OCI-LY3 (cell line): ENCODE measurements around the gene MTCL3.

Source experiments
- H2AFZ ChIP-seq: fragments of 200-600, 300-600 bp; shearing (Covaris generic); 2 replicates; pipeline ENCODE4 v1.6.0; 2014; ENCODE audit warnings: antibody characterized with exemption, low read depth, low read length
- H3K27ac ChIP-seq: fragments of 200-600, 300-600 bp; sonication (generic); 2 replicates; pipeline ENCODE4 v1.5.1; 2014; ENCODE audit warnings: mild to moderate bottlenecking, low read length, moderate library complexity, mixed read lengths
- H3K27me3 ChIP-seq: fragments of 200-600, 300-600 bp; sonication (generic); 2 replicates; pipeline ENCODE4 v1.6.1; 2014; ENCODE audit warnings: low read depth, low read length, mixed read lengths
- H3K36me3 ChIP-seq: fragments of 200-600, 300-600 bp; sonication (generic); replicated peaks from 2 replicates; pipeline ENCODE3; 2014; ENCODE audit warnings: low read depth, low read length, mixed read lengths
- H3K4me1 ChIP-seq: fragments of 300-600, 200-600 bp; sonication (generic); 2 replicates; pipeline ENCODE4 v1.6.1; 2014; ENCODE audit warnings: low read length, mixed read lengths
- H3K4me2 ChIP-seq: fragments of 200-600, 300-600 bp; sonication (generic); 2 replicates; pipeline ENCODE4 v1.6.1; 2014; ENCODE audit warnings: low read length, mixed read lengths
- H3K4me3 ChIP-seq: fragments of 300-600, 200-600 bp; sonication (generic); 2 replicates; pipeline ENCODE4 v1.5.1; 2014; ENCODE audit warnings: antibody characterized with exemption, mild to moderate bottlenecking, low read length, moderate library complexity
- H3K79me2 ChIP-seq: fragments of 300-600, 200-600 bp; shearing (Covaris generic); 2 replicates; pipeline ENCODE4 v1.6.1; 2014; ENCODE audit warnings: mild to moderate bottlenecking, low read length, mixed read lengths
- H3K9ac ChIP-seq: fragments of 300-600, 200-600 bp; shearing (Covaris generic); 2 replicates; pipeline ENCODE4 v1.6.0; 2014; ENCODE audit warnings: mild to moderate bottlenecking, low read length, moderate library complexity
- H3K9me3 ChIP-seq: fragments of 200-600, 300-600 bp; shearing (Covaris generic); 2 replicates; pipeline ENCODE4 v1.6.1; 2014; ENCODE audit warnings: low read length, mixed read lengths; ENCODE audit not compliant: insufficient read depth
- H4K20me1 ChIP-seq: fragments of 200-600, 300-600 bp; sonication (generic); 2 replicates; pipeline ENCODE4 v1.6.1; 2016; ENCODE audit warnings: low read length, mixed read lengths; ENCODE audit not compliant: insufficient read depth
- EZH2phosphoT487 ChIP-seq: fragments of 200-600 bp; shearing (Covaris generic); IDR thresholded peaks from 2 replicates; pipeline ENCODE4 v1.6.1; 2018; ENCODE audit warnings: antibody characterized with exemption, mixed run types, low read depth
- TF ChIP-seq, protein P1 (sequence below): fragments of 200-600, 300-600 bp; sonication (generic); IDR thresholded peaks from 2 replicates; pipeline ENCODE4 v1.5.1; 2014; ENCODE audit warnings: antibody characterized with exemption, low read length, low read depth

The MTCL3 gene

DNA sequence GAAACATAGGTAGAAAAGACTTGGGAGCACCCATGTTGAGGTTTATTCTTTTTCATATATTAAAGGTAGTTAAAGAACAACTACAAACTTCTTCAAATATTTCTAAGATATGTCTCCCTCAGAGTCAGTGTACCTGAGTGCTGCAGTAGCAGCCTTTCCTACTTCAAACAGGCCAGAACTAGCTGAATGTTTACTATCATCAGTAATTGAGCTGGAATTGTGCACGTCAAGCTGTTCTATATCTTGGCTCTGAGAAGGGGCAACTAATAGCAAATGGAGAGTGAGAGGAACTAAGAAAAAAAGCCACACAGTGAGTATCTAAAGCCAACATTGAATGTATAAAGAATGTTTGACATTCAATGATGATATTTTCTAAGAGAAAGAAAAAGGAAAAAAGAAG lies 21.7 kb downstream of the MTCL3 start:
- Histone ChIP-seq H3K27ac (no peak overlapping the region), H3K4me1 (no peaks in the 10 kb centered on the region), H3K9me3 (no peaks in the 10 kb centered on the region), H3K79me2 (no peaks in the 10 kb centered on the region), H3K36me3 (no peaks in the 10 kb centered on the region), H3K9ac (no peak overlapping the region), H4K20me1 (no peaks in the 10 kb centered on the region), H3K27me3 (no peaks in the 10 kb centered on the region), H3K4me3 (no peak overlapping the region), H2AFZ (no peak overlapping the region), H3K4me2 (no peak overlapping the region)
- TF ChIP-seq, protein P1, sequence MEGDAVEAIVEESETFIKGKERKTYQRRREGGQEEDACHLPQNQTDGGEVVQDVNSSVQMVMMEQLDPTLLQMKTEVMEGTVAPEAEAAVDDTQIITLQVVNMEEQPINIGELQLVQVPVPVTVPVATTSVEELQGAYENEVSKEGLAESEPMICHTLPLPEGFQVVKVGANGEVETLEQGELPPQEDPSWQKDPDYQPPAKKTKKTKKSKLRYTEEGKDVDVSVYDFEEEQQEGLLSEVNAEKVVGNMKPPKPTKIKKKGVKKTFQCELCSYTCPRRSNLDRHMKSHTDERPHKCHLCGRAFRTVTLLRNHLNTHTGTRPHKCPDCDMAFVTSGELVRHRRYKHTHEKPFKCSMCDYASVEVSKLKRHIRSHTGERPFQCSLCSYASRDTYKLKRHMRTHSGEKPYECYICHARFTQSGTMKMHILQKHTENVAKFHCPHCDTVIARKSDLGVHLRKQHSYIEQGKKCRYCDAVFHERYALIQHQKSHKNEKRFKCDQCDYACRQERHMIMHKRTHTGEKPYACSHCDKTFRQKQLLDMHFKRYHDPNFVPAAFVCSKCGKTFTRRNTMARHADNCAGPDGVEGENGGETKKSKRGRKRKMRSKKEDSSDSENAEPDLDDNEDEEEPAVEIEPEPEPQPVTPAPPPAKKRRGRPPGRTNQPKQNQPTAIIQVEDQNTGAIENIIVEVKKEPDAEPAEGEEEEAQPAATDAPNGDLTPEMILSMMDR, result no peak
- no peak for TF ChIP-seq EZH2phosphoT487

DNA sequence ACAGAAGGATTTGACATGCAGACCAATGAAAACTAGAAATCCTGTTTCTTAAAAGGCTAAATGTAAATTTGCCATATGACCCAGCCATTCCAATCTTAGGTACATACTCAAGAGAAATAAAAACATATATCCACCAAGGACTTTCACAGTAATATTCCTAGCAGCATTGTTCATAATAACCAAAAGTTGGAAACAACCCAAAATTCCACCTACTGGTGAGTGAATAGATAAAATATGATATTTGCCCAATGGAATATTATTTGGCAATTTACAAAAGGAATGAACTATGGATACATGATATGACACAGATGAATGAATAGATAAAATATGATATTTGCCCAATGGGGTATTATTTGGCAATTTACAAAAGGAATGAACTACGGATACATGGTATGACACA lies 22.7 kb downstream of the MTCL3 start:
- no peaks in the 10 kb centered on the region for H3K79me2 ChIP-seq
- H4K20me1 ChIP-seq, result no peaks in the 10 kb centered on the region
- no peak overlapping the region for H2AFZ ChIP-seq
- H3K27ac ChIP-seq, result no peak overlapping the region
- no peaks in the 10 kb centered on the region for H3K27me3 ChIP-seq
- H3K9me3 ChIP-seq, result no peaks in the 10 kb centered on the region
- H3K4me3 ChIP-seq, result no peak overlapping the region
- no peaks in the 10 kb centered on the region for H3K4me1 ChIP-seq
- H3K36me3 ChIP-seq, result no peaks in the 10 kb centered on the region
- no peak overlapping the region for H3K4me2 ChIP-seq
- TF ChIP-seq EZH2phosphoT487, result no peak
- TF ChIP-seq, protein P1, result no peak
- H3K9ac ChIP-seq, result no peak overlapping the region

DNA sequence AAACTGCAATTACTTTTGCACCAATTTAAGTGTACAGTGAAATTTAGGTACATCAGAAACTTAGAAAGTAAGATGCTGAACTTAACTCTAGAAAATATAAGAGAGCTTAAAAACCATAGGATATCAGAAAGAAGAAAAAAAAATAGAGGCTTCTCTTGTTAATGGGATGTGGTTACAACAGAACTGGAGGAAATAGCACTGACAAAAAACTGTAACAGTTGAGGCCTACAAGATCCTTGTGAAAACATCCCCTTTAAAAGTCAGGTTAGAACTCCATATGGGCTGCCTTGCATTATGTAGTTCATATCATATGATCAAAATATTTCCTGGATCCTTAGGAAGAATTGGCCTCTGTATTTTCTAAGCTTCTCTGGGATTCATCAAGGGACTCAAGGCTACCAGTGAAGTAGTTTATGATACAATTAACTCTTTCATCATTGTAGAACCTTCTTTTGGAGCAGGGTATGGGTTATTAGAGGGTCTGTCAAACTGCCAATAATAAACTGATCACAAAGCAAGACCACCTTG lies 24.8 kb downstream of the MTCL3 start:
- no peak overlapping the region for H3K9ac ChIP-seq
- H3K4me2 ChIP-seq, result no peak overlapping the region
- H3K27me3 ChIP-seq, result no peaks in the 10 kb centered on the region
- H3K79me2 ChIP-seq, result no peaks in the 10 kb centered on the region
- no peaks in the 10 kb centered on the region for H4K20me1 ChIP-seq
- no peak overlapping the region for H3K4me3 ChIP-seq
- no peaks in the 10 kb centered on the region for H3K4me1 ChIP-seq
- H2AFZ ChIP-seq, result no peak overlapping the region
- no peaks in the 10 kb centered on the region for H3K36me3 ChIP-seq
- H3K27ac ChIP-seq, result no peak overlapping the region
- TF ChIP-seq, protein P1, result no peak
- TF ChIP-seq EZH2phosphoT487, result no peak
- no peaks in the 10 kb centered on the region for H3K9me3 ChIP-seq

DNA sequence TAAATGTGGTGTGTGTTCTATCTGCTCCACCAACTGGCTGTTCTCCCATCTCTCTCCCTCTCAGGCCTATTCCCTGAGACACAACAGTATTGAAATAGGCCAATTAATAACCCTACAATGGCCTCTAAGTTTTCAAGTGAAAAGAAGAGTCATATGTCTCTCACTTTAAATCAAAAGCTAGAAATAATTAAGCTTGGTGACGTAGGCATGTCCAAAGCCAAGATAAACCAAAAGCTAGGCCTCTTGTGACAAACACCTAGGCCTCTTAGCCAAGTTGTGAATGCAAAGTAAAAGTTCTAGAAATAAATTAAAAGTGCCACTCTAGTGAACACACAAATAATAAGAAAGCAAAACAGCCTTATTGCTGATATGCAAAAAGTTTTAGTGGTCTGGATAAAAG lies 29.9 kb downstream of the MTCL3 start:
- Histone ChIP-seq H3K36me3 (no peaks in the 10 kb centered on the region), H3K9me3 (no peaks in the 10 kb centered on the region), H3K27me3 (no peaks in the 10 kb centered on the region), H3K4me1 (peaks cover 8% of the 10 kb centered on the region), H3K9ac (no peak overlapping the region), H2AFZ (no peak overlapping the region), H3K27ac (no peak overlapping the region), H3K79me2 (no peaks in the 10 kb centered on the region), H4K20me1 (no peaks in the 10 kb centered on the region), H3K4me2 (no peak overlapping the region), H3K4me3 (no peak overlapping the region)
- TF ChIP-seq, protein P1, result no peak
- TF ChIP-seq EZH2phosphoT487, result no peak
